Activated CD8-positive, alpha-beta memory T cell treated with anti-CD3 and anti-CD28 coated beads for 36 hours (primary cell): ENCODE results near the gene NCCRP1. TPM values are rescaled to one million over a fixed set of nuclear protein-coding genes. Genes with fewer than 3 reads are reported as not detected.

Source experiments
- CTCF ChIA-PET: fragments of 350-600 bp; sonication (Branson Sonifier 250); formaldehyde crosslinking; loops from one replicate; lab custom pipeline; 2021; ENCODE audit warnings: antibody characterized with exemption; lab: Charles Lee
- POLR2A ChIA-PET: fragments of 350-600 bp; sonication (Branson Sonifier 250); formaldehyde crosslinking; loops from one replicate; lab custom pipeline; 2021; ENCODE audit warnings: antibody characterized with exemption; lab: Charles Lee
- total RNA-seq, 2 experiments: library from RNA; stranded (reverse); gene quantifications; one replicate each; pipeline ENCODE4 v1.2.3, GENCODE V29; 2021

NCCRP1 gene
- total RNA-seq, 2 experiments from 2014 or later = not detected

DNA sequence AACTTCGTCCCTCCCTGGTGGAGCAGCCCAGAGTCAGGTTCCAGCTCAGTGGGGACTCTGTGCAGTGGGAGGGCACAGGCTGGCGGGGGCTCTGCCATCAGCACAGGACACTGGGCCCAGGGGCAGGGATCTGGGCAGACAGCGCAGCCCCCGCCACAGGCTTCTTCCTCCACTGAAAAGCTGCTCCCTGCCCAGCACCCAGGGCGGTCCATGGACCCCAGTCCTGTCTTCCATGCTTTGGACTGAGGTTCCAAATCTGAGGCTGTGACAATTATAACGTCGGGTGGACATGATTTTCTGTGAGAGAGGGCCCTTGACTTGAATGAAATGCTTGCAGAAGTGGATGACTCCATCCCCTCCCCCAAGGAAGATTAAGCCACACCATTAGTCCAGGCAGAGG lies 21.2 kb upstream of the NCCRP1 start:
- POLR2A ChIA-PET = no interaction called here
- CTCF ChIA-PET = no interaction called here

DNA sequence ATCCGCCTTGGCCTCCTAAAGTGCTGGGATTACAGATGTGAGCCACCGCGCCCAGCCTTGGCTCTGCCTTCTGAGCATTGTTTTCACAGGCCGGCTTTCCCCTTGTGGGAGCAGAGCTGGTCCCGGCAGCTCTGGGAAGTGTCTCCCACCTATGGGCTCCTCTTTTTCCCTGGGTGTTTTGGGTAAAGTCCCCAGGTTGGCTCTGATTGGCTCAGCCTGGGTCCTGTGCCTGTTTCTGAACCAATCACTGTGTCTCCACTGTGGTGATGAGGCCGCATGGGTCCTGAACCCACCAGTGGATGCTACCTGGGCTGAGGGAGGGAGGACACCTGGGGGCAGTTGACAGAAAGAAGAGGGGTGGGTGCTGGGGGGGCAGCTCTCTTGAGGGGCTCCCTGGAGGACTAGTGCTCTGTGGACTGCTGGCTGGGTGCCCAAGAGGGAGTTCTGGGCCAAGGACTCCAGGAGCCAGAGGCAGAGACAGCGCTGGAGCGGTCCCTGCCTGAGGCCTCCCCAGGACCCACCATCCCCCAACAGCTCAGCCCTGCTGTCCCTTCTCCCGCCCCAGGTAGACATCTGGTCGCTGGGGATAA lies 19.6 kb upstream of the NCCRP1 start:
- ChIA-PET POLR2A (no interaction called here), CTCF (interaction anchor here (0.7 to 0.8 kb wide), 2 partner anchors 17 to 51 kb away, joined by 3 read pairs; no protein-coding TSS in a partner anchor)

DNA sequence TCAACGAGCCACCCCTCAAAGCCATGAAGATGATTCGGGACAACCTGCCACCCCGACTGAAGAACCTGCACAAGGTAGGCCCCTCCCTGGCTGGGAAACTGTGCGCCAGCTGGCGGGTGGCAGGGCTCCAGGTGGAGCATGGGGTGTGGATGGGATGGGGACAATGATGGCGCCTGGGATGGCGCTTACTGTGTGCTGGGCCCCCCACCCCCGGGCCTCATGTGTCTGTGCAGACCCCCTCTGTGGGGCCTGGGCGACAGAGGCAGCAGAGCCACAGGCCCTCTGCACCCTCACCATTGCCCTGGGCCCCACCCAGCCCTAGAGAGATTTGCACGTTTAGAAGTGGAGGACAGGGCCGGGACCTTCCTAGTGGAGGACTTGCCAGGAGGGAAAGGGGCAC lies 19.0 kb upstream of the NCCRP1 start:
- POLR2A ChIA-PET = no interaction called here
- CTCF ChIA-PET = no interaction called here

DNA sequence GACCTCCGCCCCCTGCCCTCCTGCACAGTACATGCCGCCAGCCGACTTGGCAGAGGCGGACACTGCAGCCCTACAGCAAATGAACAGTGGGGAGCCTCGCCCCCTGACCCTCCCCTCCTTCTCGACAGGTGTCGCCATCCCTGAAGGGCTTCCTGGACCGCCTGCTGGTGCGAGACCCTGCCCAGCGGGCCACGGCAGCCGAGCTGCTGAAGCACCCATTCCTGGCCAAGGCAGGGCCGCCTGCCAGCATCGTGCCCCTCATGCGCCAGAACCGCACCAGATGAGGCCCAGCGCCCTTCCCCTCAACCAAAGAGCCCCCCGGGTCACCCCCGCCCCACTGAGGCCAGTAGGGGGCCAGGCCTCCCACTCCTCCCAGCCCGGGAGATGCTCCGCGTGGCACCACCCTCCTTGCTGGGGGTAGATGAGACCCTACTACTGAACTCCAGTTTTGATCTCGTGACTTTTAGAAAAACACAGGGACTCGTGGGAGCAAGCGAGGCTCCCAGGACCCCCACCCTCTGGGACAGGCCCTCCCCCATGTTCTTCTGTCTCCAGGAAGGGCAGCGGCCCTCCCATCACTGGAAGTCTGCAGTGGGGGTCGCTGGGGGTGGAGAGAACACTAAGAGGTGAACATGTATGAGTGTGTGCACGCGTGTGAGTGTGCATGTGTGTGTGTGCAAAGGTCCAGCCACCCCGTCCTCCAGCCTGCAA lies 18.3 kb upstream of the NCCRP1 start:
- CTCF ChIA-PET = no interaction called here

DNA sequence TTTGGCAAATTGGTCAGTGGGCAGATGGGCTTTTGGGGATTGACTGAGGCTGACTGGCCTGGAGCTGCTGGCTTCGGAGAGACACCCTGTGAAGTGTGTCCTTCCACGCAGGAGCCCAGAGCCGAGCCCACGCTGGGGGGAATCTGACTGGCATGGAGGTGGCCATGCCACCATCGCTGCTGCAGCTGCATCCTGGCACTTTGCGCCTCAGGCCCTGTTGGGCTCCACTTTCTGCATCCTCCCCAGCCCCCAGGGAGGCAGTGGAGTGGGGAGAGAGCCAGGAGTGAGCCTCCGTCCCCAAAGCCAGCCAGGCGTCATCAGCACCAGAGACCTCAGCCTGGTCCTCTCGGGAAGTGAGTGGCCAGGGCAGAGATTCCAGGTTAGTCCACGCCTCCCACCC lies 17.0 kb upstream of the NCCRP1 start:
- POLR2A ChIA-PET = no interaction called here

More for the DNA sequence above, 18.3 kb upstream of the NCCRP1 start:
- POLR2A ChIA-PET = no interaction called here

DNA sequence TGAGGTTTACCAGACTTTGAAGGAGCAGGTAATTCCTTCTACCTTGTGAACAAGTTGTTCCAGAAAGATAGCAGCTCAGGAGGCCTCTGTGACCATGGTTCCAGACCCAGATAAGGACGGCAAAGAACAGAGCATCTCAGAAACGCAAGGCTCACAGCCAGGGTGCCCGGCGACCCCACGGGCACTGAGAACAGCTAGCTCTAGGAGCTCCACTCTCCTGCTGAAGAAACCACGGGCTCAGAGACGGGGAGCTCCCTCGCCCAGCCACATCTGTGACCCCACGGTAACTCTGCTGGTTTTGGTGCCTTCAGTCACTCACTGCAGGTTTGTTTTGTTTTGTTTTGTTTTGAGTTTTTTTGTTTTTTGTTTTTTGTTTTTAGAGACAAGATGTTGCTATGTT lies 16.0 kb upstream of the NCCRP1 start:
- ChIA-PET POLR2A (no interaction called here), CTCF (interaction anchor here (0.5 kb wide), 1 partner anchor 141 kb away, joined by 3 read pairs; no protein-coding TSS in a partner anchor)

More for the DNA sequence above, 17.0 kb upstream of the NCCRP1 start:
- CTCF ChIA-PET = no interaction called here

DNA sequence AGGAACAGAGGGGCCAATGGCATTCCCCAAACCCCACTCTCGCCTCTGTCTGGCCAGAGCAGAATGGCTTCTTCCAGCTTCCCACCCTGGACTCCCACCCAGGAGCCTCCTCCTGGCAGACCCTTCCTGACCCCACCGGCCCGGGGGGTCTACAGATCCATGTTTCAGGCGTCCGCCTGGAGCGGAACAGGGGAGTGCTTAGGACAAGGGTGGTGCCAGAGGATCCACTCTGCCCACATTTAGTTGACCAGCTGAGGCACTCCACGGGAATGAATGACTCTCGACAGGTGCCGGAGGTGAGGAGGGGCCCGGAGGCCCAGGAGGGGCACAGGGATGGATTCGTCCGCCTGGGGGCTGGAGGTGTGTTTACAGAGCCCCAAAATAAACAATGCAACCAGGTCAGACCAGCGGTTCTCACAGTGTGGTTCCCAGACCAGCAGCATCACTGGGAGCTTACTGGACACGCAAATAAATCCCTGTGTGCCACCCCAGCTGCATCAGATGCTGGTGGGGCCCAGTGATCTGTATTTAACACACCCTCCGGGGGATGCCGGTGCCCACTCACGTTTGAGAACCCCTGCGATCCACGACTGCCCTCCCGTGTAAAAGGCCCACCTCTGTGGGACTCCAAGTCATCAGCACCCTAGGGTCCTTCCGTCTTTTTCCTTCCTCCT lies 15.1 kb upstream of the NCCRP1 start:
- CTCF ChIA-PET = interaction anchor here (1.0 kb wide), 1 partner anchor 148 kb away, joined by 3 read pairs; no protein-coding TSS in a partner anchor
- POLR2A ChIA-PET = no interaction called here

DNA sequence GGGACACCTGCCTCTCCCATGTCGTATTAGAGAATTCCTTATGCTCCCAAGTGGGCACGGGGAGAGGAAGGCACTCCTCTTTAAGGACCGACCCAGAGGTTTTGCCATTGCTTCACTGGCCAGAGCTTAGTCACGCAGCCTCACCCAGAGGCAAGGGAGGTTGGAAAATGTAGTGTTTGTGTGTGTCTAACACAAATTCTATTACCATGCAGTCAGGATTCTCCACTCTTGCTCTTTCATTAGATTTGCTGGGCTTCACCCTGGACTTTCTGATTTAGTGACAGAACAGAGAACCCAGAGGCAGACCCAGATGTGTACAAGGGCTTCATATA lies 14.6 kb upstream of the NCCRP1 start:
- CTCF ChIA-PET = interaction anchor here (1.0 kb wide), 1 partner anchor 148 kb away, joined by 3 read pairs; no protein-coding TSS in a partner anchor

DNA sequence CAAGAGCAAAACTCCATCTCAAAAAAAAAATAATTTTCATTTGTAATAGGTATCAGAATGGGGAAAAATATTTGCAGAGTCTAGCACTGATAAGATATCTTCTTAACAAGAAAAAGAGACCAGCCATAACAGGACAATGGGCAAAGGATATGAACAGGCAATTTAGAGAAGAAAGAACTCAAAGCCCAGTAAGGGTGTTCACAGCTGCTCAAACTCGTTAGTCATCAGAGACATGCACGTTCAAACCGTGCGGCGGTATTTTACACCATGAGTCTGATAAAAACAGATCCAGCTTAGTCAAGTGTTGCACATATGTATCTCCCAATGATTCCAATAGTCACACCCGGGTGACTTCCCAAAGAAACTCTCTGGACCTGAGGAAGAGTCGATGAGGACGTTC lies 13.7 kb upstream of the NCCRP1 start:
- POLR2A ChIA-PET = no interaction called here
- CTCF ChIA-PET = no interaction called here

More for the DNA sequence above, 14.6 kb upstream of the NCCRP1 start:
- POLR2A ChIA-PET = no interaction called here

DNA sequence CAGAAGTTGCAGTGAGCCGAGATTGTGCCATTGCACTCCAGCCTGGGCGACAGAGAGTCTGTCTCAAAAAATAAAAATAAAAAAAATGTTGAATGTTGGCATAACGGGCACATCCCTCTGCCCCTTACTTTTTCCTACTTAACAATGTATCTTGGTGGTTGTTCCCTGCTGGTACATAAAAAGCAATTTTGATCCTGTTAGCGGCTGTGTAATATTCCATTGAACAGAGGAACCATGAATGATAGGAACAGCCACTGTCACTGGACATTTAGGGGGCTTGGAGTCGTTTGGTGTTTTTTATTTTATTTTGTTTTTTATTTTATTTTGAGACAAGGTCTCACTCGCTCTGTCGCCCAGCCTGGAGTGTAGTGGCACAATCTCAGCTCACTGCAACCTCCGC lies 10.4 kb upstream of the NCCRP1 start:
- POLR2A ChIA-PET = no interaction called here

DNA sequence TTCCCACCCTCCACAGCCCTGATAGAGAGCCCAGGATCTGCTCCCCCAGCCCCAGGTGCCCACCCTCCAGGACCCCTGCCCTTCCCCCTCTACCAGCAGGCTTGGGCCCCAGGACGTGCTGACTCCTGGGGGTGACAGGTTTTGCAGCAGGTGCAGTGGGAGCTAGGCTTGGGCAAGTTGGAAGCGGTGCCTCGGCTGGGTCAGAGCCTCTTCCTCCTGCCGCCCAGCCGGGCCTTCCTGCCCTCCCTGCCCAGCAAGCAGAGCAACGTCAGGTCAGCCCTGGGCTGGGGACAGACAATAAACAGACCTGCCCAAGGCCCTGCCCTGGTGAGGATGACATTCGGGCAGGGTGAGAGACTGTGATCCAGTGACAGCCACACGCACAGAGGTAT lies 9.2 kb upstream of the NCCRP1 start:
- ChIA-PET CTCF (interaction anchor here (0.5 to 2.2 kb wide), 4 partner anchors 16 to 65 kb away, joined by 3 to 10 read pairs (median 3); no protein-coding TSS in a partner anchor), POLR2A (no interaction called here)

More for the DNA sequence above, 10.4 kb upstream of the NCCRP1 start:
- CTCF ChIA-PET = interaction anchor here (1.3 to 2.2 kb wide), 3 partner anchors 20 to 64 kb away, joined by 3 to 10 read pairs (median 3); no protein-coding TSS in a partner anchor

DNA sequence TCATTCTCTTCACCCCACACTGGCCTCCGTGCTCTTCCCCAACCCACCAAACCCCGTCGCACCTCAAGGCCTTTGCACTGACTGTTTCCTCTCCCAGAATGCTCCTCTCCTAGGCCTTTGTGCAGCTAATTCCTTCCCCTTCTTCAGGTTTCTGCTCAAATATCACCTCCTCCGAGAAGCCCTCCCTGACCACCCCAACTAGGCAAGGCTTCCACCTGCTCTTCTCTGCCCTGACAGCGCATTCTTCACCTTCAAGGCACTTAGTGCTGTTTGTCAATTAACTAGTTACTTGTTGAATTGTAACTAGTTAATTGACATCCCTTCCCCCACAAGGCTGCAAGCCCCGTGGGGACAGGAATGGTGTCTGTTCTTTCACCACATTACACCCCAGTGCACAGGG lies 7.8 kb upstream of the NCCRP1 start:
- ChIA-PET POLR2A (no interaction called here), CTCF (no interaction called here)

DNA sequence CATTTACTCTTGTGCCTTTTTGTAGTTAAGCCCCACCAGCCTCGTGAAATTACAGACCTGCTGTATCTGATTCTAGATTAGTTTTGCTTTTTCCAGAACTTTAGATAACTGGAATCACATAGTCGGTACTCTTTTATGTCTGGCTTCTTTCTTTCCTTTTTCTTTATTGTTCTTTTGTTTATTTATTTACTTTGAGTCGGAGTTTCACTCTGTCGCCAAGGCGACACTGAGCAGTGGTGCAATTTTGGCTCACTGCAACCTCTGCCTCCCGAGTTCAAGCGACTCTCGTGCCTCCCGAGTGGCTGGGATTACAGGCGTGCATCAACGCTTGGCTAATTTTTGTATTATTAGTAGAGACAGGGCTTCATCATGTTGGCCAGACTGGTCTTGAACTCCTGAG lies 6.0 kb upstream of the NCCRP1 start:
- POLR2A ChIA-PET = no interaction called here
- CTCF ChIA-PET = no interaction called here

DNA sequence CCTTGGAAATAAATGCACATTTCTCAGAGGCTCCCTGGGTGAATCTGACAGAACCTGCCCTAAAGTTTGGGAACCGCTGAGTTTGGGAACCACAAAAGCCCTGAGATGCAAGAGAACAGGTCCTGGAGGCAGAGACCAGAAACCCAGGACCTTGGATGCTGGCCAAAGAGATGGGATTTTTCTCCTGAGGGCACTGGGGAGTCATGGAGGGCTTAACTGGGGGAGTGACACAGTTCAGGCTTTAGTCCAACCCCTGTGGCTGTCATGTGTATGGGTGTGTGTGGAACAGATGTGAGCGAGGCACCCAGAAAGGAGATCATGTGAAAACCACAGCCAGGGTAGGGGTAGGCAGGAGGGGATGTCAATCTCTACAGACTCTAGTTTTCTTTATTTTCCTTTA lies 3.9 kb upstream of the NCCRP1 start:
- POLR2A ChIA-PET = no interaction called here
- CTCF ChIA-PET = no interaction called here

DNA sequence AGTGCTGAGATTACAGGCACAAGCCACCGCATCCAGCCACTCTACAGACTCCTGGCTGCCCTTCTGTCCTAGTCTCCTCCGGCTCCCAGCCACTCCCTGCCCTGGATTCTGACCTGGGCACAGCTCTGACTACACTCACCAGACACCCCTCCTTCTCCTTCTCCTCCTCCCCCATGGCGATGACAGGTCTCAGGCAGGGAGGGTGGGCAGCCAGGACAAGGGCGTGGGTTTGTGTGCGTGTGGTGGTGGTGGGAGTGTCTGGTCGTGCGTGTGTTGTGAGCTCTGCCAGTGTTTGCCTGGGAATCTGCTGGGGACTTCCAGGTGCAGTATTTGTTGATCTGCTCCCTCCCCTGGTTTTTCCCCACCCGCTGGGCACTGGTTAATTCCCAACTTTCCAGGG lies 3.0 kb upstream of the NCCRP1 start:
- POLR2A ChIA-PET = interaction anchor here (0.6 kb wide), 1 partner anchor 1319 kb away, joined by 4 read pairs; no protein-coding TSS in a partner anchor
- CTCF ChIA-PET = interaction anchor here (0.6 to 1.0 kb wide), 2 partner anchors 15 to 17 kb away, joined by 3 read pairs; no protein-coding TSS in a partner anchor

DNA sequence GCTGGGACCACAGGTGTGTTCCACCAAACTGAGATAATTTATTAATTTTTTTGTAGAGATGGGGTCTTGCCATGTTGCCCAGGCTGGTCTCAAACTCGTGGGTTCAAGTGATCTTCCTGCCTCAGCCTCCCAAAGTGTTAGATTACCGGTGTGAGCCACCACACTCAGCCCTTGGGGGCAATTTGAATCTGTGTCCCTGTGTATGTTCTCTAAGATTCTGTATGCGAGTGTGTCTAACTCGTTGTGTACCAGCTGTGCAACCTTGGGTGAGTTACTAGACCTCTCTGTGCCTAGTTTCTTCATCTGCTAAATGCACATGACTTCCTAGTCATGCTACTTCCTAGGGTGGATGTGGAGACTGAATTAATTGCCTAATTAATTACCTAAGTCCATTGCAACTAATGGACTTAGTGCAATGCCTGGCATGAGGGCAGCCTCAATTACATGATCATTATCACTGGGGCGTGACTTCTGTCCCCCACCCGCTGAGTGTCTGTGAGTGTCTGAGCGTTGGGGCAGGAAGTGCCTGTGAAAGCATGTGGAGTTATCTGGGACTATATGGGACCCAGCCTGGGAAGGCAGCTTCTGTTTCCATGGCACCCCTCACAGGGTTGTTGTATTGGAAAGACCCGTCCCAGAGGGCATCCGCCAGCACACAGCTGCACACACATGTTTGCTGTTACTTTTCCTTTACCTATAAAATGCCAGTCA lies 1.8 kb upstream of the NCCRP1 start:
- CTCF ChIA-PET = no interaction called here

DNA sequence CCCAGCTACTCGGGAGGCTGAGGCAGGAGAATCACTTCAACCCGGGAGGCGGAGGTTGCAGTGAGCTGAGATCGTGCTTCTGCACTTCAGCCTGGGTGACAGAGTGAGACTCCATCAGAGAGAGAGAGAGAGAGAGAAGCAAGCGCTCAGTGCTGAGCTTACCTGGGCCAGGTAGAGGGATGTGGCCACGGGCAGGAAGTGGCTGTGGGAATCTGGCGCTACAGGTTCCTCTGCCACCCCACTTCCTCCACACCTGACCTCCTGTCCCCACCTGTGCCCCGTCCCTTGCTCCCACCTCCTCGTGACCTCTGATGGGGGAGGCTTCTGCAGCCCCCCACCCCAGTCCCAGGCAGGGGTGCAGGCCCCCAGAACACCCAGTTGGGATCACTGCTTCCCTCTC lies 1.0 kb upstream of the NCCRP1 start:
- POLR2A ChIA-PET = no interaction called here
- CTCF ChIA-PET = no interaction called here

More for the DNA sequence above, 1.8 kb upstream of the NCCRP1 start:
- POLR2A ChIA-PET = no interaction called here

DNA sequence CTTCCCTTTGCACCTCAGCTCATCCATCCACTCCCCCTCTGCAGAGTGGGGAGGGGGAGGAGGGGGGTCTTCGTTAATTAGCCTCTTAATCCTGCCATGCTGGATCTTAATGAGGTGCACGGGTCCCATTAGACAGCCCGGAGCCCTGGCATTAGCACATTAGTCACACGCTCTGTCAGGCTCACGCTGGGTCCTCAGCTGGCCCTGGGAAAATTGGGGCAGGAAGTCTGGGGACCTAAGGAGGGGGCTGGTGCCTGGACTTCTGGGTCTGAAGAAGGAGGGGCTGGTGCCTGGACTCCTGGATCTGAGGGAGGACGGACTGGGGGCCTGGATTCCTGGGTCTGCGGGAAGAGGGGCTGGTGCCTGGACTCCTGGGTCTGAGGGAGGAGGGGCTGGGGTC lies 444 bp upstream of the NCCRP1 start:
- CTCF ChIA-PET = no interaction called here
- POLR2A ChIA-PET = no interaction called here

DNA sequence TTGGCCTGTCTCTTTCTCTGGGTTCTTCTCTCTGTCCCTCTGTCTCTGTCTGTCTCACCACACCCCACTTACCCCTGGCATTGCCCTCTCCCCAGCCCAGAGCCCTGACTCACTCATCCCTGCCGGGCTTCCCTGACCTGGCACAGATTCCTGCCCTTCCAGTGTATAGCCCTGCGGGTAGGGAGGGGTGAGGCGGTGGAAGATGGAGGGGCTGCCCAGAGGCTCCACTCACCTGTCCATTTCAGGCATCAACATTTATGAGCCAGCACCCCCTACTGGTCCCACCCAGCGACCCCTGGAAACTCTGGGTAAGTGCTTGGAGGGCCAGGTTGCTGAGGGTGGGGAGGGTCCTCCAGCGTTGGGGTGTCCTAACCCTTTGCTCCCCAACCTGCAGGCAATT lies 1.0 kb downstream of the NCCRP1 start:
- ChIA-PET POLR2A (no interaction called here), CTCF (no interaction called here)
